Astrocyte (in vitro differentiated cells and primary cell): Measurements from ENCODE around the gene BBX. TPM values are rescaled to one million over a fixed set of nuclear protein-coding genes. Genes with fewer than 3 reads are reported as not detected.
A peak's percentile ranks its signal among the peaks of the same experiment; 100 is the strongest.

Experiments used
- DNase-seq: peaks from one replicate; pipeline ENCODE4 v3.0.0-alpha.2; 2010; ENCODE audit warnings: low read depth
- FAIRE-seq: peaks from 2 replicates; lab custom pipeline; 2011; peaks lifted over from hg19 to GRCh38; lab: Jason Lieb, UNC
- H2AFZ ChIP-seq: 2 replicates; pipeline ENCODE4 v1.6.0; 2012; ENCODE audit warnings: low read depth, low read length, inconsistent platforms
- H3K27ac ChIP-seq: 2 replicates; pipeline ENCODE4 v1.5.1; 2011; ENCODE audit warnings: low read depth, low read length, inconsistent platforms
- H3K27me3 ChIP-seq: 2 replicates; pipeline ENCODE4 v1.6.0; 2011; ENCODE audit warnings: low read length, inconsistent platforms; ENCODE audit not compliant: insufficient read depth
- H3K36me3 ChIP-seq: 2 replicates; pipeline ENCODE4 v1.5.1; 2011; ENCODE audit warnings: low read length, inconsistent platforms; ENCODE audit not compliant: insufficient read depth
- H3K4me1 ChIP-seq: 2 replicates; pipeline ENCODE4 v1.5.1; 2011; ENCODE audit warnings: low read length, inconsistent platforms; ENCODE audit not compliant: insufficient read depth
- H3K4me2 ChIP-seq: 2 replicates; pipeline ENCODE4 v1.6.0; 2012; ENCODE audit warnings: low read length, inconsistent platforms
- H3K4me3 ChIP-seq: 2 replicates; pipeline ENCODE4 v1.5.1; 2011; ENCODE audit warnings: low read depth, mild to moderate bottlenecking, low read length, inconsistent platforms; ENCODE audit not compliant: insufficient read depth
- H3K79me2 ChIP-seq: 2 replicates; pipeline ENCODE4 v1.6.0; 2012; ENCODE audit warnings: mild to moderate bottlenecking, low read length, inconsistent platforms; ENCODE audit not compliant: insufficient read depth
- H3K9ac ChIP-seq: 2 replicates; pipeline ENCODE4 v1.6.0; 2012; ENCODE audit warnings: mild to moderate bottlenecking, low read length, inconsistent platforms
- H3K9me3 ChIP-seq: 2 replicates; pipeline ENCODE4 v1.5.1; 2012; ENCODE audit warnings: low read depth, mild to moderate bottlenecking, low read length, inconsistent platforms; ENCODE audit not compliant: insufficient read depth
- H4K20me1 ChIP-seq: 2 replicates; pipeline ENCODE4 v1.6.0; 2012; ENCODE audit warnings: low read length, inconsistent platforms; ENCODE audit not compliant: insufficient read depth
- H3K27ac Mint-ChIP-seq: one replicate; pipeline ENCODE4 v1.8.0; 2021; ENCODE audit warnings: mild to moderate bottlenecking, mixed read lengths; ENCODE audit not compliant: unreplicated experiment
- H3K27me3 Mint-ChIP-seq: one replicate; pipeline ENCODE4 v1.8.0; 2021; ENCODE audit warnings: low read depth, mixed read lengths; ENCODE audit not compliant: unreplicated experiment
- H3K36me3 Mint-ChIP-seq: one replicate; pipeline ENCODE4 v1.8.0; 2021; ENCODE audit warnings: low read depth, mixed read lengths; ENCODE audit not compliant: unreplicated experiment
- H3K4me1 Mint-ChIP-seq: one replicate; pipeline ENCODE4 v1.8.0; 2021; ENCODE audit warnings: low read depth, mixed read lengths; ENCODE audit not compliant: unreplicated experiment
- H3K4me3 Mint-ChIP-seq: one replicate; pipeline ENCODE4 v1.8.0; 2021; ENCODE audit warnings: mild to moderate bottlenecking, moderate library complexity, mixed read lengths; ENCODE audit not compliant: unreplicated experiment
- H3K9me3 Mint-ChIP-seq: one replicate; pipeline ENCODE4 v1.8.0; 2021; ENCODE audit warnings: mild to moderate bottlenecking, mixed read lengths; ENCODE audit not compliant: unreplicated experiment
- EZH2 ChIP-seq: IDR thresholded peaks from 2 replicates; pipeline ENCODE4 v1.6.1; 2012; ENCODE audit warnings: mild to moderate bottlenecking, low read length, inconsistent platforms; ENCODE audit not compliant: insufficient read depth
- total RNA-seq: library from RNA; stranded (reverse); gene quantifications from 2 replicates; pipeline ENCODE4 v1.2.1, GENCODE V29; 2021
- TF ChIP-seq, protein P1 (sequence below): IDR thresholded peaks from 2 replicates; pipeline ENCODE4 v1.5.1; 2011; ENCODE audit warnings: low read depth, mild to moderate bottlenecking, inconsistent platforms, low read length, moderate library complexity; ENCODE audit not compliant: insufficient read depth

BBX gene
- total RNA-seq, 1 donor from 2014 or later, result 91.6 TPM

- H3K4me3 ChIP-seq, result no peak overlapping the region
- Mint-ChIP-seq H3K9me3 (no peaks in the 10 kb centered on the region), H3K27me3 (no peaks in the 10 kb centered on the region), H3K36me3 (no peaks in the 10 kb centered on the region), H3K4me1 (peaks cover 4% of the 10 kb centered on the region), H3K27ac (no peak overlapping the region), H3K4me3 (no peak overlapping the region)
- FAIRE-seq, result no peak
- no peaks in the 10 kb centered on the region for H4K20me1 ChIP-seq
- peaks cover 9% of the 10 kb centered on the region for H3K79me2 ChIP-seq
- no peaks in the 10 kb centered on the region for H3K27me3 ChIP-seq
- H3K36me3 ChIP-seq, result no peaks in the 10 kb centered on the region
- no peak for DNase-seq
- TF ChIP-seq, protein P1, sequence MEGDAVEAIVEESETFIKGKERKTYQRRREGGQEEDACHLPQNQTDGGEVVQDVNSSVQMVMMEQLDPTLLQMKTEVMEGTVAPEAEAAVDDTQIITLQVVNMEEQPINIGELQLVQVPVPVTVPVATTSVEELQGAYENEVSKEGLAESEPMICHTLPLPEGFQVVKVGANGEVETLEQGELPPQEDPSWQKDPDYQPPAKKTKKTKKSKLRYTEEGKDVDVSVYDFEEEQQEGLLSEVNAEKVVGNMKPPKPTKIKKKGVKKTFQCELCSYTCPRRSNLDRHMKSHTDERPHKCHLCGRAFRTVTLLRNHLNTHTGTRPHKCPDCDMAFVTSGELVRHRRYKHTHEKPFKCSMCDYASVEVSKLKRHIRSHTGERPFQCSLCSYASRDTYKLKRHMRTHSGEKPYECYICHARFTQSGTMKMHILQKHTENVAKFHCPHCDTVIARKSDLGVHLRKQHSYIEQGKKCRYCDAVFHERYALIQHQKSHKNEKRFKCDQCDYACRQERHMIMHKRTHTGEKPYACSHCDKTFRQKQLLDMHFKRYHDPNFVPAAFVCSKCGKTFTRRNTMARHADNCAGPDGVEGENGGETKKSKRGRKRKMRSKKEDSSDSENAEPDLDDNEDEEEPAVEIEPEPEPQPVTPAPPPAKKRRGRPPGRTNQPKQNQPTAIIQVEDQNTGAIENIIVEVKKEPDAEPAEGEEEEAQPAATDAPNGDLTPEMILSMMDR, result no peak
- TF ChIP-seq EZH2, result no peak
- H3K9ac ChIP-seq, result no peak overlapping the region
- no peaks in the 10 kb centered on the region for H3K9me3 ChIP-seq
- H3K27ac ChIP-seq, result no peak overlapping the region
- H2AFZ ChIP-seq, result no peak overlapping the region
- H3K4me1 ChIP-seq, result peaks cover 5% of the 10 kb centered on the region
- no peak overlapping the region for H3K4me2 ChIP-seq
Observed at GRCh38 chr3:107520535-107520934, 2.2 kb upstream of the BBX start.

- peaks cover 10% of the 10 kb centered on the region for H3K4me1 ChIP-seq
- H3K4me1 Mint-ChIP-seq, result peaks cover 5% of the 10 kb centered on the region
- H3K4me3 ChIP-seq, result no peak overlapping the region
- TF ChIP-seq, protein P1, result no peak
- no peak for TF ChIP-seq EZH2
- no peak overlapping the region for H3K9ac ChIP-seq
- no peaks in the 10 kb centered on the region for H3K27me3 ChIP-seq
- H4K20me1 ChIP-seq, result peaks cover 5% of the 10 kb centered on the region
- H3K4me3 Mint-ChIP-seq, result no peak overlapping the region
- H3K9me3 ChIP-seq, result no peaks in the 10 kb centered on the region
- H3K27ac ChIP-seq, result no peak overlapping the region
- H3K36me3 Mint-ChIP-seq, result no peaks in the 10 kb centered on the region
- no peak overlapping the region for H2AFZ ChIP-seq
- no peaks in the 10 kb centered on the region for H3K27me3 Mint-ChIP-seq
- H3K9me3 Mint-ChIP-seq, result no peaks in the 10 kb centered on the region
- H3K79me2 ChIP-seq, result peaks cover 20% of the 10 kb centered on the region
- no peaks in the 10 kb centered on the region for H3K36me3 ChIP-seq
- FAIRE-seq (no peak), DNase-seq (no peak)
- no peak overlapping the region for H3K4me2 ChIP-seq
- H3K27ac Mint-ChIP-seq, result no peak overlapping the region
Observed at GRCh38 chr3:107521469-107522059, 1.2 kb upstream of the BBX start.

DNA sequence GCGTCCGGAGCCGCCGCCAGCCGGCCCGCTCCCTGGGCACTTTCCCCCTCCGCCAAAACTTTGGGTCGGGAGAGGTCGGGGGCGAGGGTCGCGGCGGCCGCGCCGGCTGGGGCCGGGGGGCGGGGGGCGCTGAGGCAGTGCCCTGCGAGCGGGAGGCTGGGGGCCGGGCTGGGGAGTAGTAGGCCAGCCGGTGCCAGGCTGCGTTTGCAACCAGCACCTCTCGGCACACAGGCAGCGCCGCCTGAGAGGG is 452 bp downstream of the BBX start:
- H3K9ac ChIP-seq, result peak overlapping the region; percentile 95
- H4K20me1 ChIP-seq, result peaks cover 5% of the 10 kb centered on the region
- peak overlapping the region; percentile 95 for H3K4me3 ChIP-seq
- FAIRE-seq (no peak), DNase-seq (peak; percentile 22)
- Mint-ChIP-seq H3K9me3 (no peaks in the 10 kb centered on the region), H3K4me1 (peaks cover 15% of the 10 kb centered on the region), H3K36me3 (no peaks in the 10 kb centered on the region), H3K27me3 (no peaks in the 10 kb centered on the region), H3K27ac (no peak overlapping the region), H3K4me3 (peak overlapping the region; percentile 98)
- no peak for TF ChIP-seq EZH2
- TF ChIP-seq, protein P1, result no peak
- H3K4me2 ChIP-seq, result peak overlapping the region; percentile 98
- H3K79me2 ChIP-seq, result peaks cover 35% of the 10 kb centered on the region
- H3K9me3 ChIP-seq, result no peaks in the 10 kb centered on the region
- peak overlapping the region; percentile 70 for H3K27ac ChIP-seq
- peak overlapping the region; percentile 83 for H2AFZ ChIP-seq
- H3K27me3 ChIP-seq, result no peaks in the 10 kb centered on the region
- H3K36me3 ChIP-seq, result no peaks in the 10 kb centered on the region
- peaks cover 10% of the 10 kb centered on the region for H3K4me1 ChIP-seq
